ENCODE results near the gene KRTAP5-5.
"Not testable (repeated sequence)": the region's sequence is repeated elsewhere in the genome, so short reads cannot be mapped to it uniquely, and the experiment has no call there.

GRCh38 chr11:1607901-1608300 lies 21.7 kb upstream of the KRTAP5-5 start:
- not testable (repeated sequence) for TF ChIP-seq POLR2A, CTCF (IDR thresholded peaks at IDR 0.05)

Data from prostate gland (tissue), 2 donors.